Neural crest cell (in vitro differentiated cells): ENCODE measurements around the gene IL23R. TPM values are rescaled to one million over a fixed set of nuclear protein-coding genes. Genes with fewer than 3 reads are reported as not detected.

Experiments used
- DNase-seq: peaks from one replicate; pipeline ENCODE4 v3.0.0; 2021; ENCODE audit warnings: low read depth, mixed read lengths, low spot score
- H3K27ac Mint-ChIP-seq: one replicate; pipeline ENCODE4 v1.8.0; 2021; ENCODE audit warnings: mild to moderate bottlenecking, mixed read lengths; ENCODE audit not compliant: unreplicated experiment
- H3K27me3 Mint-ChIP-seq: 2 replicates; pipeline ENCODE4 v1.8.0; 2021; ENCODE audit warnings: low read depth, mild to moderate bottlenecking, mixed read lengths
- H3K36me3 Mint-ChIP-seq: 2 replicates; pipeline ENCODE4 v1.8.0; 2021; ENCODE audit warnings: low read depth, mild to moderate bottlenecking, mixed read lengths
- H3K4me1 Mint-ChIP-seq: 2 replicates; pipeline ENCODE4 v1.8.0; 2021; ENCODE audit warnings: mixed read lengths
- H3K4me3 Mint-ChIP-seq: one replicate; pipeline ENCODE4 v1.8.0; 2021; ENCODE audit warnings: mild to moderate bottlenecking, mixed read lengths
- H3K9me3 Mint-ChIP-seq: 2 replicates; pipeline ENCODE4 v1.8.0; 2021; ENCODE audit warnings: mixed read lengths
- CTCF ChIP-seq: fragments of 200-600 bp; sonication (generic); conservative IDR thresholded peaks from 2 replicates; pipeline ENCODE4 v1.5.0; 2021; ENCODE audit warnings: antibody characterized with exemption, mild to moderate bottlenecking
- total RNA-seq: library from RNA; stranded (reverse); gene quantifications from 2 replicates; pipeline ENCODE4 v1.2.1, GENCODE V29; 2021

IL23R gene
- total RNA-seq, 1 donor from 2014 or later, result not detected

- Mint-ChIP-seq H3K4me3 (no peak overlapping the region), H3K36me3 (no peaks in the 10 kb centered on the region), H3K27me3 (no peaks in the 10 kb centered on the region), H3K27ac (no peak overlapping the region), H3K9me3 (peaks cover 3% of the 10 kb centered on the region), H3K4me1 (peaks cover 4% of the 10 kb centered on the region)
- DNase-seq, result no peak
- no peak for TF ChIP-seq CTCF
Observed at GRCh38 chr1:67213948-67214347, 47.7 kb downstream of the IL23R start.

- Mint-ChIP-seq H3K27me3 (no peaks in the 10 kb centered on the region), H3K9me3 (peaks cover 3% of the 10 kb centered on the region), H3K36me3 (no peaks in the 10 kb centered on the region), H3K27ac (no peak overlapping the region), H3K4me3 (no peak overlapping the region), H3K4me1 (peaks cover 4% of the 10 kb centered on the region)
- peak; percentile 30 for DNase-seq
- TF ChIP-seq CTCF, result peak; percentile 72
Observed at GRCh38 chr1:67214420-67215174, 48.3 kb downstream of the IL23R start.

- H3K27ac Mint-ChIP-seq, result no peak overlapping the region
- no peak for TF ChIP-seq CTCF
- no peaks in the 10 kb centered on the region for H3K27me3 Mint-ChIP-seq
- H3K9me3 Mint-ChIP-seq, result peaks cover 3% of the 10 kb centered on the region
- DNase-seq, result no peak
- no peaks in the 10 kb centered on the region for H3K36me3 Mint-ChIP-seq
- H3K4me3 Mint-ChIP-seq, result no peak overlapping the region
- peaks cover 4% of the 10 kb centered on the region for H3K4me1 Mint-ChIP-seq
Observed at GRCh38 chr1:67216401-67216800, 50.1 kb downstream of the IL23R start.

DNA sequence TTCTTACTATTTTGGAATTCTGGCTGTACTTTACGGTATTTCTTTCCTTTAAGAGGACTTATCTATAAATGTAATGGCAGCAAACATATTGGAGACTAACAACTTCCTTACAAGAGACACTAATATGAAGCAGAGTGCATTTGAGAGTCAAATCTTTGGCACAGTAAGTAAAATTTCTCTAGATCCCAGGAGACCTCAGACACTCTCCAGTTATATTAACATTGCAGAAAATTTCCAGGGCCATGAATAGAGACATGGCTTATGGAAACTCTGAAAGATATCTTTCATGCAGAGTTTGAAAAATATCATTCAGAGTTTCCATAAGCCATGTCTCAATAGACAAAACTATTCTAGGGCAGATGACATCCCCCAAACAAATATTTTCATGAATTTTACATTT, 51.2 kb downstream of the IL23R start:
- no peak for TF ChIP-seq CTCF
- no peaks in the 10 kb centered on the region for H3K27me3 Mint-ChIP-seq
- peaks cover 4% of the 10 kb centered on the region for H3K4me1 Mint-ChIP-seq
- H3K4me3 Mint-ChIP-seq, result no peak overlapping the region
- peaks cover 3% of the 10 kb centered on the region for H3K9me3 Mint-ChIP-seq
- DNase-seq, result no peak
- H3K36me3 Mint-ChIP-seq, result no peaks in the 10 kb centered on the region
- H3K27ac Mint-ChIP-seq, result no peak overlapping the region

DNA sequence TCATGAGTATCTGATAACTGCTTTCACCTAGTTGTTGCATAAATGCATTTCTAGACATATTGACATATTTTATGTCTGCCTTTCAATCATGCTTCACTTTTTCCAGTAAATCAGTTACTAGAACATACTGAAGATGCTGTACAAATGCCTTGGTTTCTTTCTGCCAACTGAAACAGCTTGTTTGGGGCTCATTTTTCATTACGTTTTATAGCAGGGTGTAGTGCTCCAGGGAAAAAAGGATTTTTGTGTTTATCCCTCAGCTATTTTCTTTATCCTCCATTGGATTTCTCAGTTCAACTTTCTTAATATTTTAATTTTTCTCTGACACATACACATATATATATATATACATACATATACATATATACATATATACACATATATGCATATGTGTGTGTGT, 51.7 kb downstream of the IL23R start:
- Mint-ChIP-seq H3K27ac (no peak overlapping the region), H3K36me3 (no peaks in the 10 kb centered on the region), H3K27me3 (no peaks in the 10 kb centered on the region), H3K4me1 (peaks cover 4% of the 10 kb centered on the region), H3K9me3 (peaks cover 3% of the 10 kb centered on the region), H3K4me3 (no peak overlapping the region)
- TF ChIP-seq CTCF, result no peak
- no peak for DNase-seq
